HepG2 (cell line): ENCODE measurements around the gene LRRC10. TPM values are rescaled to one million over a fixed set of nuclear protein-coding genes. Genes with fewer than 3 reads are reported as not detected.
A peak's percentile ranks its signal among the peaks of the same experiment; 100 is the strongest.

Source experiments
- AGO2 ChIP-seq: fragments of 200-400 bp; formaldehyde crosslinking; optimal IDR thresholded peaks from 2 replicates; pipeline ENCODE3; 2017; ENCODE audit warnings: mild to moderate bottlenecking, low read depth, low read length, moderate library complexity
- HNRNPH1 ChIP-seq: fragments of 200-400 bp; formaldehyde crosslinking; optimal IDR thresholded peaks from 2 replicates; pipeline ENCODE3; 2017; ENCODE audit warnings: mild to moderate bottlenecking, low read depth, low read length
- IRF2 ChIP-seq: IDR thresholded peaks from 2 replicates; pipeline ENCODE4 v1.6.1; 2018; ENCODE audit warnings: missing genetic modification reagents, missing compliant biosample characterization
- JDP2 ChIP-seq: sonication (generic); formaldehyde crosslinking; IDR thresholded peaks from 2 replicates; pipeline ENCODE4 v1.8.1; 2022; ENCODE audit warnings: missing genetic modification reagents, borderline replicate concordance
- KDM6A ChIP-seq: IDR thresholded peaks from 2 replicates; pipeline ENCODE4 v1.6.1; 2016; ENCODE audit warnings: low read depth
- NFKBIZ ChIP-seq: IDR thresholded peaks from 2 replicates; pipeline ENCODE4 v1.6.1; 2018; ENCODE audit warnings: missing genetic modification reagents, missing compliant biosample characterization
- TAF15 ChIP-seq: fragments of 200-400 bp; formaldehyde crosslinking; IDR thresholded peaks from one replicate; pipeline ENCODE4 v1.6.1; 2018; ENCODE audit warnings: mild to moderate bottlenecking, low read depth, low read length; ENCODE audit not compliant: poor library complexity, severe bottlenecking
- TEF ChIP-seq: sonication (generic); formaldehyde crosslinking; IDR thresholded peaks from 2 replicates; pipeline ENCODE4 v1.5.0; 2020; ENCODE audit warnings: missing genetic modification reagents
- ZNF10 ChIP-seq: sonication (generic); formaldehyde crosslinking; IDR thresholded peaks from 2 replicates; pipeline ENCODE4 v1.4.0; 2020; ENCODE audit warnings: mild to moderate bottlenecking, low read depth, missing genetic modification reagents, borderline replicate concordance
- ZNF138 ChIP-seq: sonication (generic); formaldehyde crosslinking; IDR thresholded peaks from 2 replicates; pipeline ENCODE4 v1.5.0; 2020; ENCODE audit warnings: mild to moderate bottlenecking, low read depth, missing genetic modification reagents
- ZNF17 ChIP-seq: sonication (generic); formaldehyde crosslinking; IDR thresholded peaks from 2 replicates; pipeline ENCODE4 v1.5.0; 2020; ENCODE audit warnings: mild to moderate bottlenecking, missing genetic modification reagents
- ZNF275 ChIP-seq: sonication (generic); formaldehyde crosslinking; IDR thresholded peaks from 2 replicates; pipeline ENCODE4 v1.8.0; 2022; ENCODE audit warnings: missing genetic modification reagents, mild to moderate bottlenecking, inconsistent platforms, borderline replicate concordance
- ZNF3 ChIP-seq: IDR thresholded peaks from 2 replicates; pipeline ENCODE4 v1.7.0; 2017; ENCODE audit warnings: inconsistent platforms
- ZNF337 ChIP-seq: sonication (generic); formaldehyde crosslinking; IDR thresholded peaks from 2 replicates; pipeline ENCODE4 v1.5.1; 2020; ENCODE audit warnings: missing genetic modification reagents, low read depth, mild to moderate bottlenecking, borderline replicate concordance
- ZNF782 ChIP-seq: sonication (generic); formaldehyde crosslinking; IDR thresholded peaks from 2 replicates; pipeline ENCODE4 v1.4.0; 2020; ENCODE audit warnings: missing genetic modification reagents, mild to moderate bottlenecking, borderline replicate concordance
- ZNF800 ChIP-seq: sonication (generic); formaldehyde crosslinking; IDR thresholded peaks from 2 replicates; pipeline ENCODE4 v1.4.0; 2020; ENCODE audit warnings: missing genetic modification reagents
- polyA plus RNA-seq, 8 experiments: library from polyadenylated mRNA; depleted of rRNA in 3 of 8; stranded (reverse) in 7 of 8; unstranded in 1 of 8; fragments of >200 nt; fragmentation: Illumina TruSeq in 4 of 8; extraction: Trizol in 4 of 8; gene quantifications; 2 replicates each; pipeline versions ENCODE4 v1.2.1 to v1.2.3, GENCODE V29; 2011 to 2016; ENCODE audit warnings: low read depth in 4 of 8, missing spikeins in 1 of 8, mixed read lengths in 1 of 8; ENCODE audit not compliant: insufficient read depth in 1 of 8
- total RNA-seq, 5 experiments: library from RNA; depleted of rRNA; stranded (reverse); fragments of >200 nt; fragmentation: Illumina TruSeq; extraction: Trizol; gene quantifications; 2 replicates each; pipeline ENCODE4 v1.2.3, GENCODE V29; 2016; ENCODE audit warnings: low read depth in 1 of 5
- TF ChIP-seq, protein P1 (sequence below): sonication (generic); formaldehyde crosslinking; IDR thresholded peaks from 2 replicates; pipeline ENCODE4 v1.9.0; 2022; ENCODE audit warnings: missing genetic modification reagents, mild to moderate bottlenecking, borderline replicate concordance
- TF ChIP-seq, protein P2 (sequence below): sonication (generic); formaldehyde crosslinking; IDR thresholded peaks from 2 replicates; pipeline ENCODE4 v1.4.0; 2020; ENCODE audit warnings: missing genetic modification reagents, borderline replicate concordance

LRRC10 gene
- total and polyA plus RNA-seq, 2 of the 13 experiments (the other 11 are each of a cell fraction or from before 2014, with no cell fraction given) = not detected

- TF ChIP-seq, protein P1, sequence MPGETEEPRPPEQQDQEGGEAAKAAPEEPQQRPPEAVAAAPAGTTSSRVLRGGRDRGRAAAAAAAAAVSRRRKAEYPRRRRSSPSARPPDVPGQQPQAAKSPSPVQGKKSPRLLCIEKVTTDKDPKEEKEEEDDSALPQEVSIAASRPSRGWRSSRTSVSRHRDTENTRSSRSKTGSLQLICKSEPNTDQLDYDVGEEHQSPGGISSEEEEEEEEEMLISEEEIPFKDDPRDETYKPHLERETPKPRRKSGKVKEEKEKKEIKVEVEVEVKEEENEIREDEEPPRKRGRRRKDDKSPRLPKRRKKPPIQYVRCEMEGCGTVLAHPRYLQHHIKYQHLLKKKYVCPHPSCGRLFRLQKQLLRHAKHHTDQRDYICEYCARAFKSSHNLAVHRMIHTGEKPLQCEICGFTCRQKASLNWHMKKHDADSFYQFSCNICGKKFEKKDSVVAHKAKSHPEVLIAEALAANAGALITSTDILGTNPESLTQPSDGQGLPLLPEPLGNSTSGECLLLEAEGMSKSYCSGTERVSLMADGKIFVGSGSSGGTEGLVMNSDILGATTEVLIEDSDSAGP (CRISPR knock-in tag) = peak; percentile 94
- no peak for TF ChIP-seq KDM6A
- TF ChIP-seq IRF2 (CRISPR knock-in tag) = peak; percentile 75; the same call in 1 of the 2 replicates
- peak; percentile 88; the same call in 1 of the 2 replicates for TF ChIP-seq NFKBIZ
- TF ChIP-seq ZNF138 = peak; percentile 84
- TF ChIP-seq ZNF337 (CRISPR knock-in tag) = no peak
- no peak for TF ChIP-seq JDP2
- TF ChIP-seq ZNF10 (CRISPR knock-in tag) = no peak
- no peak for TF ChIP-seq HNRNPH1
- TF ChIP-seq AGO2 = peak; percentile 97
- TF ChIP-seq ZNF17 (CRISPR knock-in tag) = no peak
- peak; percentile 73 for TF ChIP-seq TEF (CRISPR knock-in tag)
- TF ChIP-seq ZNF3 (CRISPR knock-in tag) = no peak
- peak; percentile 63; the same call in 1 of the 2 replicates for TF ChIP-seq ZNF782 (CRISPR knock-in tag)
- TF ChIP-seq, protein P2, sequence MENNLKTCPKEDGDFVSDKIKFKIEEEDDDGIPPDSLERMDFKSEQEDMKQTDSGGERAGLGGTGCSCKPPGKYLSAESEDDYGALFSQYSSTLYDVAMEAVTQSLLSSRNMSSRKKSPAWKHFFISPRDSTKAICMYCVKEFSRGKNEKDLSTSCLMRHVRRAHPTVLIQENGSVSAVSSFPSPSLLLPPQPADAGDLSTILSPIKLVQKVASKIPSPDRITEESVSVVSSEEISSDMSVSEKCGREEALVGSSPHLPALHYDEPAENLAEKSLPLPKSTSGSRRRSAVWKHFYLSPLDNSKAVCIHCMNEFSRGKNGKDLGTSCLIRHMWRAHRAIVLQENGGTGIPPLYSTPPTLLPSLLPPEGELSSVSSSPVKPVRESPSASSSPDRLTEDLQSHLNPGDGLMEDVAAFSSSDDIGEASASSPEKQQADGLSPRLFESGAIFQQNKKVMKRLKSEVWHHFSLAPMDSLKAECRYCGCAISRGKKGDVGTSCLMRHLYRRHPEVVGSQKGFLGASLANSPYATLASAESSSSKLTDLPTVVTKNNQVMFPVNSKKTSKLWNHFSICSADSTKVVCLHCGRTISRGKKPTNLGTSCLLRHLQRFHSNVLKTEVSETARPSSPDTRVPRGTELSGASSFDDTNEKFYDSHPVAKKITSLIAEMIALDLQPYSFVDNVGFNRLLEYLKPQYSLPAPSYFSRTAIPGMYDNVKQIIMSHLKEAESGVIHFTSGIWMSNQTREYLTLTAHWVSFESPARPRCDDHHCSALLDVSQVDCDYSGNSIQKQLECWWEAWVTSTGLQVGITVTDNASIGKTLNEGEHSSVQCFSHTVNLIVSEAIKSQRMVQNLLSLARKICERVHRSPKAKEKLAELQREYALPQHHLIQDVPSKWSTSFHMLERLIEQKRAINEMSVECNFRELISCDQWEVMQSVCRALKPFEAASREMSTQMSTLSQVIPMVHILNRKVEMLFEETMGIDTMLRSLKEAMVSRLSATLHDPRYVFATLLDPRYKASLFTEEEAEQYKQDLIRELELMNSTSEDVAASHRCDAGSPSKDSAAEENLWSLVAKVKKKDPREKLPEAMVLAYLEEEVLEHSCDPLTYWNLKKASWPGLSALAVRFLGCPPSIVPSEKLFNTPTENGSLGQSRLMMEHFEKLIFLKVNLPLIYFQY = peak; percentile 57; the same call in 1 of the 2 replicates
- 0 out of 2 replicates have a peak, but pooled peaks have one; percentile 70 for TF ChIP-seq ZNF800
- TF ChIP-seq TAF15 = peak; percentile 72
- peak; percentile 95; the same call in 1 of the 2 replicates for TF ChIP-seq ZNF275 (CRISPR knock-in tag)
These were observed 25.3 kb downstream of the LRRC10 start, which contains the start of gene CCT2 (continued) for GRCh38 chr12:69585189-69586062.
